OCI-LY1 (cell line): Measurements from ENCODE around the gene OSTN.

ENCODE experiments used
- EZH2 ChIP-seq: fragments of 200-600 bp; sonication (generic), shearing (Covaris generic); IDR thresholded peaks from 2 replicates; pipeline ENCODE4 v1.8.0; 2017; ENCODE audit warnings: borderline replicate concordance, mixed run types, mild to moderate bottlenecking, antibody characterized with exemption, low read length, moderate library complexity, mixed read lengths
- TF ChIP-seq, protein P1 (sequence below): fragments of 200-600 bp; sonication (generic), shearing (Covaris generic); IDR thresholded peaks from 2 replicates; pipeline ENCODE4 v1.5.1; 2017; ENCODE audit warnings: mild to moderate bottlenecking, antibody characterized with exemption, low read length, moderate library complexity, mixed read lengths

DNA sequence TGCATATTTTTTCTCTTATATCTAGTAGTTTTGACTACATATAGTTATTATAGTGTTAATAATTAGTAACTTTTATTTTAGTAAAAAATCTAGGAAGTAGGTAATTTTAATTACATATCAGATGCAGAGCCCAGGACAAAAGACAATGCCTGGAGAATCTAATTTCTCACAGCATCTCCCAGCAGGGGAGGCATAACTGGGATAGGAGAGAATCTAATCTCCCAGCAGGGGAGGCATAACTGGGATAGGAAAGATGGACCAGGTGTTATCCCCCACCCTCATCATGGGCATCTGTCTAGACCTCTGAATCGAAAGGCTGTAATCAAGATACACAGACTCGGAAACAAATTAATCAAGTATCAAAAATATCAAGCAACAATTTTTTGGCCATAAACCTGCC, 58.2 kb downstream of the OSTN start:
- TF ChIP-seq, protein P1, sequence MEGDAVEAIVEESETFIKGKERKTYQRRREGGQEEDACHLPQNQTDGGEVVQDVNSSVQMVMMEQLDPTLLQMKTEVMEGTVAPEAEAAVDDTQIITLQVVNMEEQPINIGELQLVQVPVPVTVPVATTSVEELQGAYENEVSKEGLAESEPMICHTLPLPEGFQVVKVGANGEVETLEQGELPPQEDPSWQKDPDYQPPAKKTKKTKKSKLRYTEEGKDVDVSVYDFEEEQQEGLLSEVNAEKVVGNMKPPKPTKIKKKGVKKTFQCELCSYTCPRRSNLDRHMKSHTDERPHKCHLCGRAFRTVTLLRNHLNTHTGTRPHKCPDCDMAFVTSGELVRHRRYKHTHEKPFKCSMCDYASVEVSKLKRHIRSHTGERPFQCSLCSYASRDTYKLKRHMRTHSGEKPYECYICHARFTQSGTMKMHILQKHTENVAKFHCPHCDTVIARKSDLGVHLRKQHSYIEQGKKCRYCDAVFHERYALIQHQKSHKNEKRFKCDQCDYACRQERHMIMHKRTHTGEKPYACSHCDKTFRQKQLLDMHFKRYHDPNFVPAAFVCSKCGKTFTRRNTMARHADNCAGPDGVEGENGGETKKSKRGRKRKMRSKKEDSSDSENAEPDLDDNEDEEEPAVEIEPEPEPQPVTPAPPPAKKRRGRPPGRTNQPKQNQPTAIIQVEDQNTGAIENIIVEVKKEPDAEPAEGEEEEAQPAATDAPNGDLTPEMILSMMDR: no peak
- no peak for TF ChIP-seq EZH2
